ENCODE results near the gene USH1G. TPM values are rescaled to one million over a fixed set of nuclear protein-coding genes. Genes with fewer than 3 reads are reported as not detected.

The USH1G gene
- total and polyA plus RNA-seq, 2 of the 13 experiments (the other 11 are each of a cell fraction or from before 2014, with no cell fraction given): 0.04 TPM; not detected in 1

GRCh38 chr17:74971842-74972106 is 48.7 kb upstream of the USH1G start (continued):
- TF ChIP-seq GFI1 (CRISPR knock-in tag; IDR thresholded peaks at IDR 0.05; ENCODE audit: borderline replicate concordance) (no peak), ZNF101 (CRISPR knock-in tag; IDR thresholded peaks at IDR 0.05; ENCODE audit: borderline replicate concordance, low read depth) (no peak), ZBTB38 (CRISPR knock-in tag; IDR thresholded peaks at IDR 0.05) (0 out of 2 replicates have a peak, but pooled peaks have one; percentile 24), ZNF34 (CRISPR knock-in tag; IDR thresholded peaks at IDR 0.05; ENCODE audit: borderline replicate concordance) (no peak), ZKSCAN5 (CRISPR knock-in tag; IDR thresholded peaks at IDR 0.05) (no peak), PAX8 (CRISPR knock-in tag; IDR thresholded peaks at IDR 0.05; ENCODE audit: borderline replicate concordance) (no peak), MED1 (CRISPR knock-in tag; IDR thresholded peaks at IDR 0.05) (peak; percentile 47), ZNF207 (IDR thresholded peaks at IDR 0.05; ENCODE audit: borderline replicate concordance) (no peak), ZNF350 (CRISPR knock-in tag; IDR thresholded peaks at IDR 0.05; ENCODE audit: borderline replicate concordance, low read depth) (no peak), ZNF780A (CRISPR knock-in tag; IDR thresholded peaks at IDR 0.05) (no peak), ZNF770 (CRISPR knock-in tag; IDR thresholded peaks at IDR 0.05) (no peak), CEBPB (IDR thresholded peaks at IDR 0.05; ENCODE audit: borderline replicate concordance, low read depth, low read length) (no peak), CENPBD1 (CRISPR knock-in tag; IDR thresholded peaks at IDR 0.05; ENCODE audit: borderline replicate concordance, low read depth) (no peak), ADNP (CRISPR knock-in tag; IDR thresholded peaks at IDR 0.05) (0 out of 2 replicates have a peak, but pooled peaks have one; percentile 13), TRIM22 (IDR thresholded peaks at IDR 0.05) (no peak), MZF1 (CRISPR knock-in tag; IDR thresholded peaks at IDR 0.05; ENCODE audit: borderline replicate concordance) (no peak), ZBTB43 (CRISPR knock-in tag; conservative IDR thresholded peaks at IDR 0.05) (0 out of 2 replicates have a peak, but pooled peaks have one; percentile 30), CREBL2 (CRISPR knock-in tag; IDR thresholded peaks at IDR 0.05; ENCODE audit: borderline replicate concordance) (no peak; the same call in 1 of the 2 replicates), ZNF160 (CRISPR knock-in tag; IDR thresholded peaks at IDR 0.05) (0 out of 2 replicates have a peak, but pooled peaks have one; percentile 40), HMG20A (CRISPR knock-in tag; IDR thresholded peaks at IDR 0.05; ENCODE audit: borderline replicate concordance) (no peak), ZFX (CRISPR knock-in tag; IDR thresholded peaks at IDR 0.05; ENCODE audit: low read depth) (peak; percentile 90), ZNF839 (CRISPR knock-in tag; IDR thresholded peaks at IDR 0.05; ENCODE audit: borderline replicate concordance) (no peak), ZNF530 (CRISPR knock-in tag; IDR thresholded peaks at IDR 0.05; ENCODE audit: low read depth) (no peak), E2F5 (CRISPR knock-in tag; conservative IDR thresholded peaks at IDR 0.05) (no peak), NBN (conservative IDR thresholded peaks at IDR 0.05) (no peak), MATR3 (CRISPR knock-in tag; IDR thresholded peaks at IDR 0.05) (no peak)

Data from HepG2 (cell line).